IPS DF 6.9 (cell line): ENCODE data around the gene RNASE8.

ENCODE experiments used
- DNase-seq: peaks from one replicate; pipeline ENCODE4 v3.0.0-alpha.2; 2013; ENCODE audit warnings: low read depth, low spot score
- H3K27ac ChIP-seq: one replicate; pipeline ENCODE4 v1.5.1; 2013; ENCODE audit warnings: low read length, control low read depth
- H3K27me3 ChIP-seq: 2 replicates; pipeline ENCODE4 v1.6.1; 2013; ENCODE audit warnings: mild to moderate bottlenecking, low read length; ENCODE audit not compliant: control insufficient read depth, insufficient read depth
- H3K36me3 ChIP-seq: 2 replicates; pipeline ENCODE4 v1.6.1; 2013; ENCODE audit warnings: low read length; ENCODE audit not compliant: control insufficient read depth, insufficient read depth
- H3K4me1 ChIP-seq: 2 replicates; pipeline ENCODE4 v1.6.1; 2013; ENCODE audit warnings: low read length; ENCODE audit not compliant: control insufficient read depth, insufficient read depth
- H3K4me3 ChIP-seq: 2 replicates; pipeline ENCODE4 v1.5.1; 2013; ENCODE audit warnings: mild to moderate bottlenecking, low read length
- H3K9me3 ChIP-seq: 2 replicates; pipeline ENCODE4 v1.6.1; 2013; ENCODE audit warnings: low read length, inconsistent platforms; ENCODE audit not compliant: control insufficient read depth, insufficient read depth
- WGBS: extraction: QIAGEN DNeasy Blood & Tissue Kit; methylation state at CpG from one replicate; pipeline ENCODE4 v1.1.7; 2013; ENCODE audit warnings: mixed read lengths, missing lambda C conversion rate; ENCODE audit not compliant: insufficient read length, insufficient coverage; 5-methylcytosine and 5-hydroxymethylcytosine counted together

RNASE8 gene

DNA sequence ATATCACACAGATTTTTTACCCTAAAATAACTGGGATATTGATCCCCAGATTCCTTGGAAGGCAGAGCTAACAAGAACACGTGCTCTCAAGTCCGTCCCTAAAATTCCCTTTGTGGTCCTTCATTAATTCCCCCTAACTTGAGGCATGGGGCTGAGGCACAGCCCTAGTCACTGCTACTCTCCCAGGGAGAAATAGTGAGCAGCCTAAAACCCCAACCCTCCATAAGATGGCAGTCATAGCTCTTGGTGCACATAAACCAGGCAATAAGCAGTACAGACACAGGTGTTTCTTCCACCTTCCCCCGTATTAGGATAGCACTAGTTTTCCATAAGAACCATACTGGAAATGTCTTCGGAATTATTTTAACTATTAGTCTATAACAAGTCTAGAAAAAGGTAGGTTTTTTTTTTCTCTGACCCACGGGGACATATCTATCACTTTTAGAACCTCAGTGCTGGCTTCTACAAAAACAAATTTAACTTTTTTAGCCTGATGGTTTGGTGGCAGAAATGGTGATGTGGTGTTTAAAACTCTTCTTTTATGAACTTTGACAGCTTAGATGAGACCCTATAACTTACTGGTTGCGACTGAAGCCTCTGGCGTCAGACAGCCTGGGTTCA lies 9.4 kb downstream of the RNASE8 start:
- DNase-seq = no peak
- no peaks in the 10 kb centered on the region; the same call in 1 of the 2 replicates for H3K27me3 ChIP-seq
- H3K9me3 ChIP-seq = no peaks in the 10 kb centered on the region
- WGBS = no CpG with 5 or more reads among the region's 7 CpGs
- H3K36me3 ChIP-seq = no peaks in the 10 kb centered on the region
- H3K27ac ChIP-seq = no peak overlapping the region
- no peaks in the 10 kb centered on the region for H3K4me1 ChIP-seq
- H3K4me3 ChIP-seq = no peak overlapping the region

- Histone ChIP-seq H3K27ac (no peak overlapping the region), H3K4me1 (peaks cover 4% of the 10 kb centered on the region; the same call in 1 of the 2 replicates), H3K4me3 (peak overlapping the region; percentile 77), H3K27me3 (no peaks in the 10 kb centered on the region; the same call in 1 of the 2 replicates), H3K9me3 (no peaks in the 10 kb centered on the region), H3K36me3 (peaks cover 5% of the 10 kb centered on the region; the same call in 1 of the 2 replicates)
- no CpG with 5 or more reads among the region's 45 CpGs for WGBS
- no peak for DNase-seq
Observed at GRCh38 chr14:21068521-21069387, 11.1 kb downstream of the RNASE8 start.

- H3K27me3 ChIP-seq = no peaks in the 10 kb centered on the region; the same call in 1 of the 2 replicates
- H3K9me3 ChIP-seq = no peaks in the 10 kb centered on the region
- H3K27ac ChIP-seq = no peak overlapping the region
- WGBS = no CpG with 5 or more reads among the region's 40 CpGs
- peaks cover 4% of the 10 kb centered on the region; the same call in 1 of the 2 replicates for H3K4me1 ChIP-seq
- peak overlapping the region; percentile 77; the same call in 1 of the 2 replicates for H3K4me3 ChIP-seq
- peaks cover 8% of the 10 kb centered on the region; the same call in 1 of the 2 replicates for H3K36me3 ChIP-seq
- no peak for DNase-seq
Observed at GRCh38 chr14:21069388-21070082, 11.9 kb downstream of the RNASE8 start.

GRCh38 chr14:21070083-21070609 lies 12.5 kb downstream of the RNASE8 start, which contains the start of gene ARHGEF40:
Gene ARHGEF40, plus strand, starts transcription at chr14:21070304. Its CDS starts 93 bp downstream, at chr14:21070397.
- H3K4me1 ChIP-seq = peaks cover 4% of the 10 kb centered on the region; the same call in 1 of the 2 replicates
- no CpG with 5 or more reads among the region's 63 CpGs for WGBS
- no peaks in the 10 kb centered on the region for H3K9me3 ChIP-seq
- H3K36me3 ChIP-seq = peaks cover 9% of the 10 kb centered on the region
- peak within 1 kb of the TSS; percentile 77 for H3K4me3 ChIP-seq
- DNase-seq = no peak
- H3K27ac ChIP-seq = peak within 1 kb of the TSS; percentile 35
- H3K27me3 ChIP-seq = no peaks in the 10 kb centered on the region; the same call in 1 of the 2 replicates

GRCh38 chr14:21070610-21071224 lies 13.1 kb downstream of the RNASE8 start:
- Histone ChIP-seq H3K27me3 (no peaks in the 10 kb centered on the region; the same call in 1 of the 2 replicates), H3K4me3 (peak overlapping the region; percentile 77), H3K4me1 (peaks cover 4% of the 10 kb centered on the region; the same call in 1 of the 2 replicates), H3K27ac (peak overlapping the region; percentile 35), H3K9me3 (no peaks in the 10 kb centered on the region), H3K36me3 (peaks cover 15% of the 10 kb centered on the region)
- DNase-seq = no peak
- no CpG with 5 or more reads among the region's 23 CpGs for WGBS

- Histone ChIP-seq H3K4me3 (peak overlapping the region; percentile 77; the same call in 1 of the 2 replicates), H3K27me3 (no peaks in the 10 kb centered on the region; the same call in 1 of the 2 replicates), H3K9me3 (no peaks in the 10 kb centered on the region), H3K36me3 (peaks cover 17% of the 10 kb centered on the region), H3K4me1 (peaks cover 4% of the 10 kb centered on the region; the same call in 1 of the 2 replicates), H3K27ac (peak overlapping the region; percentile 35)
- no peak for DNase-seq
- WGBS = no CpG with 5 or more reads among the region's 37 CpGs
Observed at GRCh38 chr14:21071225-21072030, 13.8 kb downstream of the RNASE8 start.

DNA sequence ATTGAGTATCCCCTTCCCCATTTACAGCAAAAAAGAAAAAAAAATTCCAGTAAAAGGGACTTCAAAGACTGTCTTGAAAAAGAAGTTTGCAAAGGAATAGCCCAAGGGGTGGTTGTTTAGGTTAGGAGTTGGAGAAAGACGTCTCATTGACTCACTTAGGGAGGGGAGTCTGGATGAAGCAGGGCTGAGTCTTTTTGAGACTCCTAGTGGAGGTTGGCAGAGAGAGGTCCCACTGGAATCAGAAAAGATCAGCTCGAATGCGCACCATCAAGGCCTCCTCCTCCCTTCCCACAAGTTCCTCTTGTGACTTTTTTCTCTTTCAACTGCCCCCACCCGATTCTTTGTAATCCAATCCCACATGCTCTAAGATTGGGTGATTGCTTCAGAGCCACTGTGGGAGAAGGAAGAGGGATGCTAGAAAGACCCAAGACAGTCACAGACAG lies 14.4 kb downstream of the RNASE8 start:
- Histone ChIP-seq H3K36me3 (peaks cover 17% of the 10 kb centered on the region), H3K4me3 (no peak overlapping the region), H3K9me3 (no peaks in the 10 kb centered on the region), H3K27ac (no peak overlapping the region), H3K4me1 (peaks cover 4% of the 10 kb centered on the region; the same call in 1 of the 2 replicates), H3K27me3 (no peaks in the 10 kb centered on the region; the same call in 1 of the 2 replicates)
- WGBS = no CpG with 5 or more reads among the region's 4 CpGs
- no peak for DNase-seq

GRCh38 chr14:21072781-21073339 lies 15.2 kb downstream of the RNASE8 start:
- Histone ChIP-seq H3K27me3 (no peaks in the 10 kb centered on the region; the same call in 1 of the 2 replicates), H3K36me3 (peaks cover 17% of the 10 kb centered on the region), H3K9me3 (no peaks in the 10 kb centered on the region), H3K4me3 (no peak overlapping the region), H3K4me1 (peaks cover 4% of the 10 kb centered on the region; the same call in 1 of the 2 replicates), H3K27ac (no peak overlapping the region)
- no peak for DNase-seq
- WGBS = no CpG with 5 or more reads among the region's 9 CpGs

GRCh38 chr14:21073921-21074320 lies 16.3 kb downstream of the RNASE8 start:
- Histone ChIP-seq H3K36me3 (peaks cover 26% of the 10 kb centered on the region), H3K9me3 (no peaks in the 10 kb centered on the region), H3K4me1 (peaks cover 4% of the 10 kb centered on the region; the same call in 1 of the 2 replicates), H3K4me3 (no peak overlapping the region), H3K27ac (no peak overlapping the region), H3K27me3 (no peaks in the 10 kb centered on the region)
- no peak for DNase-seq
- WGBS = no CpG with 5 or more reads among the region's 9 CpGs
